Astrocyte (in vitro differentiated cells and primary cell): ENCODE measurements around the gene RAP1GAP. TPM values are rescaled to one million over a fixed set of nuclear protein-coding genes. Genes with fewer than 3 reads are reported as not detected.

Experiments
- DNase-seq: peaks from one replicate; pipeline ENCODE4 v3.0.0-alpha.2; 2010; ENCODE audit warnings: low read depth
- FAIRE-seq: peaks from 2 replicates; lab custom pipeline; 2011; peaks lifted over from hg19 to GRCh38; lab: Jason Lieb, UNC
- H2AFZ ChIP-seq: 2 replicates; pipeline ENCODE4 v1.6.0; 2012; ENCODE audit warnings: low read depth, low read length, inconsistent platforms
- H3K27ac ChIP-seq: 2 replicates; pipeline ENCODE4 v1.5.1; 2011; ENCODE audit warnings: low read depth, low read length, inconsistent platforms
- H3K27me3 ChIP-seq: 2 replicates; pipeline ENCODE4 v1.6.0; 2011; ENCODE audit warnings: low read length, inconsistent platforms; ENCODE audit not compliant: insufficient read depth
- H3K36me3 ChIP-seq: 2 replicates; pipeline ENCODE4 v1.5.1; 2011; ENCODE audit warnings: low read length, inconsistent platforms; ENCODE audit not compliant: insufficient read depth
- H3K4me1 ChIP-seq: 2 replicates; pipeline ENCODE4 v1.5.1; 2011; ENCODE audit warnings: low read length, inconsistent platforms; ENCODE audit not compliant: insufficient read depth
- H3K4me2 ChIP-seq: 2 replicates; pipeline ENCODE4 v1.6.0; 2012; ENCODE audit warnings: low read length, inconsistent platforms
- H3K4me3 ChIP-seq: 2 replicates; pipeline ENCODE4 v1.5.1; 2011; ENCODE audit warnings: low read depth, mild to moderate bottlenecking, low read length, inconsistent platforms; ENCODE audit not compliant: insufficient read depth
- H3K79me2 ChIP-seq: 2 replicates; pipeline ENCODE4 v1.6.0; 2012; ENCODE audit warnings: mild to moderate bottlenecking, low read length, inconsistent platforms; ENCODE audit not compliant: insufficient read depth
- H3K9ac ChIP-seq: 2 replicates; pipeline ENCODE4 v1.6.0; 2012; ENCODE audit warnings: mild to moderate bottlenecking, low read length, inconsistent platforms
- H3K9me3 ChIP-seq: 2 replicates; pipeline ENCODE4 v1.5.1; 2012; ENCODE audit warnings: low read depth, mild to moderate bottlenecking, low read length, inconsistent platforms; ENCODE audit not compliant: insufficient read depth
- H4K20me1 ChIP-seq: 2 replicates; pipeline ENCODE4 v1.6.0; 2012; ENCODE audit warnings: low read length, inconsistent platforms; ENCODE audit not compliant: insufficient read depth
- H3K27ac Mint-ChIP-seq: one replicate; pipeline ENCODE4 v1.8.0; 2021; ENCODE audit warnings: mild to moderate bottlenecking, mixed read lengths; ENCODE audit not compliant: unreplicated experiment
- H3K27me3 Mint-ChIP-seq: one replicate; pipeline ENCODE4 v1.8.0; 2021; ENCODE audit warnings: low read depth, mixed read lengths; ENCODE audit not compliant: unreplicated experiment
- H3K36me3 Mint-ChIP-seq: one replicate; pipeline ENCODE4 v1.8.0; 2021; ENCODE audit warnings: low read depth, mixed read lengths; ENCODE audit not compliant: unreplicated experiment
- H3K4me1 Mint-ChIP-seq: one replicate; pipeline ENCODE4 v1.8.0; 2021; ENCODE audit warnings: low read depth, mixed read lengths; ENCODE audit not compliant: unreplicated experiment
- H3K4me3 Mint-ChIP-seq: one replicate; pipeline ENCODE4 v1.8.0; 2021; ENCODE audit warnings: mild to moderate bottlenecking, moderate library complexity, mixed read lengths; ENCODE audit not compliant: unreplicated experiment
- H3K9me3 Mint-ChIP-seq: one replicate; pipeline ENCODE4 v1.8.0; 2021; ENCODE audit warnings: mild to moderate bottlenecking, mixed read lengths; ENCODE audit not compliant: unreplicated experiment
- EZH2 ChIP-seq: IDR thresholded peaks from 2 replicates; pipeline ENCODE4 v1.6.1; 2012; ENCODE audit warnings: mild to moderate bottlenecking, low read length, inconsistent platforms; ENCODE audit not compliant: insufficient read depth
- total RNA-seq: library from RNA; stranded (reverse); gene quantifications from 2 replicates; pipeline ENCODE4 v1.2.1, GENCODE V29; 2021
- TF ChIP-seq, protein P1 (sequence below): IDR thresholded peaks from 2 replicates; pipeline ENCODE4 v1.5.1; 2011; ENCODE audit warnings: low read depth, mild to moderate bottlenecking, inconsistent platforms, low read length, moderate library complexity; ENCODE audit not compliant: insufficient read depth

RAP1GAP gene
- total RNA-seq, 1 donor from 2014 or later: 3.2 TPM

DNA sequence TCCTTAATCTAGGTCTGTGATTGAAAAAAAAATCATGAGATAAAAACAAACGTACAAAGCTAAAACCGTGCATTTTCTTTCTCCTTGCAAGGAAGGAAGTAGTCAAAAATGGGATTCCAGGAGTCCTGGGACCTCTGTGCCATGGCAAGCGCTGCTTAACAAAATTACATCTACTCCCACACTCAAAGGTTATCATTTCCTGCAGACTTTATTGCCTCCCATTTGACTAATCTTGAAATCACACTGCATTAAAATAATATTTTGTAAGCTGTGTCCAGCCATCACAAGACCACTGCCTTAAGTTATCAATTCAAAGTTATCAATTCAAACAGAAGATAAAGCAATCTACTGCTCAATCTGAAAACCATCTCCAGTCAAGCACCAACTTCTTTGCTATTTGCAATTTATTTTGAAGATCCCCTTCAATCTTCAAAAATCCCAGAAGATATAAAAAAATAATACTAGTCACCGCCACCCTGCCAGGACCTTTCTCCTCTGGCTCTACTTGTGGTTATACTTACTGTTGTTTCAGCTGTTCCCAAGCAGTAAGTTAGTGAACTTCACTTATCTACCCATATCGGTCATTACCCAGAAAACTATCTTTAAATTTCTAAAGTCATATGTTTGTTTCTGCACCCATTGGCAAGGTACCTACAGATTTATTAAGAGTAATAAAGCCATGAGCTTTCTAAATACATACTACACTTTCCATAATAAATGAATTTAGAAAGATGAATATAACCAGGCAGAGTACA lies 38.1 kb upstream of the RAP1GAP start:
- H3K4me3 ChIP-seq: no peak overlapping the region
- TF ChIP-seq, protein P1, sequence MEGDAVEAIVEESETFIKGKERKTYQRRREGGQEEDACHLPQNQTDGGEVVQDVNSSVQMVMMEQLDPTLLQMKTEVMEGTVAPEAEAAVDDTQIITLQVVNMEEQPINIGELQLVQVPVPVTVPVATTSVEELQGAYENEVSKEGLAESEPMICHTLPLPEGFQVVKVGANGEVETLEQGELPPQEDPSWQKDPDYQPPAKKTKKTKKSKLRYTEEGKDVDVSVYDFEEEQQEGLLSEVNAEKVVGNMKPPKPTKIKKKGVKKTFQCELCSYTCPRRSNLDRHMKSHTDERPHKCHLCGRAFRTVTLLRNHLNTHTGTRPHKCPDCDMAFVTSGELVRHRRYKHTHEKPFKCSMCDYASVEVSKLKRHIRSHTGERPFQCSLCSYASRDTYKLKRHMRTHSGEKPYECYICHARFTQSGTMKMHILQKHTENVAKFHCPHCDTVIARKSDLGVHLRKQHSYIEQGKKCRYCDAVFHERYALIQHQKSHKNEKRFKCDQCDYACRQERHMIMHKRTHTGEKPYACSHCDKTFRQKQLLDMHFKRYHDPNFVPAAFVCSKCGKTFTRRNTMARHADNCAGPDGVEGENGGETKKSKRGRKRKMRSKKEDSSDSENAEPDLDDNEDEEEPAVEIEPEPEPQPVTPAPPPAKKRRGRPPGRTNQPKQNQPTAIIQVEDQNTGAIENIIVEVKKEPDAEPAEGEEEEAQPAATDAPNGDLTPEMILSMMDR: no peak
- no peak for TF ChIP-seq EZH2
- H3K4me1 ChIP-seq: peaks cover 12% of the 10 kb centered on the region
- peaks cover 45% of the 10 kb centered on the region for H4K20me1 ChIP-seq
- H3K79me2 ChIP-seq: no peaks in the 10 kb centered on the region
- H3K27me3 ChIP-seq: no peaks in the 10 kb centered on the region
- Mint-ChIP-seq H3K4me1 (peaks cover 30% of the 10 kb centered on the region), H3K4me3 (no peak overlapping the region), H3K36me3 (peaks cover 10% of the 10 kb centered on the region), H3K9me3 (no peaks in the 10 kb centered on the region), H3K27ac (no peak overlapping the region), H3K27me3 (no peaks in the 10 kb centered on the region)
- no peaks in the 10 kb centered on the region for H3K9me3 ChIP-seq
- no peak for FAIRE-seq
- H2AFZ ChIP-seq: no peak overlapping the region
- peak; percentile 36 for DNase-seq
- H3K36me3 ChIP-seq: peaks cover 20% of the 10 kb centered on the region
- no peak overlapping the region for H3K4me2 ChIP-seq
- no peak overlapping the region for H3K9ac ChIP-seq
- no peak overlapping the region for H3K27ac ChIP-seq

DNA sequence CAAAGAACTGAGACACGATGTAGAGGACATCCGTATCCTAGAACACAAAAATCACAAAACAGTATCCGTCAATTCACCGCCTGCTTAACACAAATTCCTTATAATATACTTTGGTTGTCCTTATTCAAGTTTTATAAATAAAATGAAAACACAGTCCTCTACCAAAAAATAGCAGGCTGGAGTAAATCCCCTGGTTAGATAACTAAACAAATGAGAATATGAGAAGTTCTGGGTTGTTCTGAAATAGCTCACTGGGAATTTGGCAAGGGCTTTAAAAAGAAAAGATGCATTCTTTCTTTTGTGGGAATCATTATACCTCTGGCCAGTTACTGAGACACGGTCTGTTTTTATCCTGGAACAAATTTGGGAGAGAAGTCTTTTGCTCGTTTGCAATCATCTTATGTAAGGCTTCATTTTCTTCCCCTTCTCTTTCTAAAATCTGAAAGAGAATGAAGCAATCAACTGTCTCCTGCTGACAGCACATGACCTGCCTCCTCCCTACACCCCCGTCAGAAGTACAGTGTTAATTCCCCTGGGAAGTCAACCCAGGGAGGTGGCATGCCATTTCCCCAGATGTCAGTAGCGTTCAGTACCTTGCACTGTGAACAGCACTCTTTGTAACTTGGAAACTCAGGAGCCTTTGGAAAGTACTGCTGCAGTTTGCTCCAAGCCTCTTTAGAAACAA lies 37.1 kb upstream of the RAP1GAP start:
- Mint-ChIP-seq H3K4me1 (peaks cover 31% of the 10 kb centered on the region), H3K4me3 (no peak overlapping the region), H3K27ac (no peak overlapping the region), H3K9me3 (no peaks in the 10 kb centered on the region), H3K36me3 (peaks cover 14% of the 10 kb centered on the region), H3K27me3 (no peaks in the 10 kb centered on the region)
- no peaks in the 10 kb centered on the region for H3K9me3 ChIP-seq
- peaks cover 38% of the 10 kb centered on the region for H4K20me1 ChIP-seq
- no peak for DNase-seq
- no peak for FAIRE-seq
- no peak for TF ChIP-seq EZH2
- no peak overlapping the region for H3K27ac ChIP-seq
- H3K4me2 ChIP-seq: no peak overlapping the region
- peaks cover 23% of the 10 kb centered on the region for H3K36me3 ChIP-seq
- H3K4me3 ChIP-seq: no peak overlapping the region
- peaks cover 12% of the 10 kb centered on the region for H3K4me1 ChIP-seq
- H2AFZ ChIP-seq: no peak overlapping the region
- no peak overlapping the region for H3K9ac ChIP-seq
- H3K27me3 ChIP-seq: no peaks in the 10 kb centered on the region
- H3K79me2 ChIP-seq: no peaks in the 10 kb centered on the region

DNA sequence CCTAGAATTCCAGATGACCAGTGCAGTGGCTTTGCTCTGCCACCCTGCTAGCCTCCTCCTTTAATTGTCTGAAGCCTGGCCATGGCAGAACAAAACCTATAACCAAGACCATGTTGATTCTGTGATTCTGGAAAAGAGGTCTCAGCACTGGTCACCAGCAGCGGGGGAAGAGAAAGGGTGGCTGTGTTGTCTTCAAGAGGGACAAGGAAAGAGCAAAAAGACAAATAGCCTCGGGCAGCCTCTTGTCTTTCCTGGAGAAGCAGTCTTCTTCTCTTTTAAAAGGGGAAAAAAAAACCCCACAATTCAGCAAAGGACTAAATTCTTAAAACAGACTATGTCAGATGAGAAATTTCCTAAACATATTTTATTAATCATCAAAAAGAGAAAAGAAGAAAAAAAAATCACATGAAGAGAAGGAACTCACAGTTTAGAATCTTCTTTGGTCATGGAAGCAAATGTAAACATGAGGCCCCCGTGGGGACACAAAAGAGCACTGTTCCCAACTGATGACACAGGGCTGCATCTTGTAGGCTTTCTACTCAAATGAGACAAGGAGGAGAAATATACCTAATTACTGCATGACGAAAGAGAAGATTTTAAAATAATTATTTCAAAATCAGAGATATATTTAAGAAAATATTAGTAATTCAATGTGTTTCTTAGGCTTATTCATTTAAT lies 36.3 kb upstream of the RAP1GAP start:
- Histone ChIP-seq H2AFZ (no peak overlapping the region), H3K36me3 (peaks cover 25% of the 10 kb centered on the region), H3K4me3 (no peak overlapping the region), H4K20me1 (peaks cover 36% of the 10 kb centered on the region), H3K27ac (no peak overlapping the region), H3K4me1 (peaks cover 12% of the 10 kb centered on the region), H3K4me2 (no peak overlapping the region), H3K79me2 (no peaks in the 10 kb centered on the region), H3K27me3 (no peaks in the 10 kb centered on the region), H3K9ac (no peak overlapping the region), H3K9me3 (no peaks in the 10 kb centered on the region)
- Mint-ChIP-seq H3K36me3 (peaks cover 17% of the 10 kb centered on the region), H3K4me1 (peaks cover 31% of the 10 kb centered on the region), H3K4me3 (no peak overlapping the region), H3K27ac (no peak overlapping the region), H3K9me3 (no peaks in the 10 kb centered on the region), H3K27me3 (no peaks in the 10 kb centered on the region)
- DNase-seq (no peak), FAIRE-seq (no peak)
- TF ChIP-seq, protein P1: no peak
- no peak for TF ChIP-seq EZH2
